ENCODE results near the gene SLC43A3.

The SLC43A3 gene

GRCh38 chr11:57392763-57393105, 34.2 kb downstream of the SLC43A3 start:
- H3K27me3 ChIP-seq, result no peaks in the 10 kb centered on the region
- no peak overlapping the region for H3K27ac ChIP-seq
- H3K9ac ChIP-seq, result no peak overlapping the region
- peaks cover 0 to 8% (median 0%) of the 10 kb centered on the region in 11 experiments; a peak in 7 of 22 replicates for H3K36me3 ChIP-seq
- 0 out of 22 replicates have a peak, but pooled peaks cover 0 to 3% (median 0%) of the 10 kb centered on the region in 11 experiments for H4K20me1 ChIP-seq
- no peak for TF ChIP-seq Cebpa-rat (IDR thresholded peaks at IDR 0.05)
- H3K4me2 ChIP-seq, result no peak overlapping the region
- H3K4me1 ChIP-seq, result peaks cover 0 to 29% (median 20%) of the 10 kb centered on the region in 10 experiments; a peak in 15 of 20 replicates
- no peak overlapping the region for H3K4me3 ChIP-seq
- H3K9me3 ChIP-seq (replicated peaks in 1 of 11), result no peaks in the 10 kb centered on the region

- Histone ChIP-seq H4K20me1 (0 out of 22 replicates have a peak, but pooled peaks cover 0 to 1% (median 0%) of the 10 kb centered on the region in 11 experiments), H3K36me3 (peaks cover 0 to 8% (median 0%) of the 10 kb centered on the region in 11 experiments; a peak in 7 of 22 replicates), H3K9ac (no peak overlapping the region), H3K9me3 (replicated peaks in 1 of 11) (no peaks in the 10 kb centered on the region), H3K27ac (no peak overlapping the region), H3K4me1 (peaks cover 0 to 24% (median 18%) of the 10 kb centered on the region in 10 experiments; a peak in 15 of 20 replicates), H3K27me3 (no peaks in the 10 kb centered on the region), H3K4me3 (no peak overlapping the region), H3K4me2 (peak overlapping the region in 4 of 11 experiments; percentile 7 to 50 (median 36); a peak in 5 of 22 replicates)
- TF ChIP-seq Cebpa-rat (IDR thresholded peaks at IDR 0.05), result no peak
Measured at GRCh38 chr11:57392066-57392762, 34.7 kb downstream of the SLC43A3 start.

GRCh38 chr11:57391539-57391938, 35.4 kb downstream of the SLC43A3 start:
- Histone ChIP-seq H3K36me3 (peaks cover 0 to 8% (median 0%) of the 10 kb centered on the region in 11 experiments; a peak in 7 of 22 replicates), H3K27ac (no peak overlapping the region), H3K4me1 (peaks cover 0 to 22% (median 16%) of the 10 kb centered on the region in 10 experiments; a peak in 14 of 20 replicates), H3K27me3 (no peaks in the 10 kb centered on the region), H3K9ac (no peak overlapping the region), H3K4me3 (no peak overlapping the region), H3K4me2 (peak overlapping the region in 5 of 11 experiments; percentile 7 to 50 (median 35); a peak in 7 of 22 replicates), H3K9me3 (replicated peaks in 1 of 11) (no peaks in the 10 kb centered on the region), H4K20me1 (no peaks in the 10 kb centered on the region)
- no peak for TF ChIP-seq Cebpa-rat (IDR thresholded peaks at IDR 0.05)

GRCh38 chr11:57391111-57391510, 35.8 kb downstream of the SLC43A3 start:
- Histone ChIP-seq H3K4me1 (peaks cover 0 to 19% (median 13%) of the 10 kb centered on the region in 10 experiments; a peak in 14 of 20 replicates), H3K36me3 (peaks cover 0 to 8% (median 0%) of the 10 kb centered on the region in 11 experiments; a peak in 7 of 22 replicates), H3K4me2 (peak overlapping the region in 4 of 11 experiments; percentile 32 to 50 (median 36); a peak in 4 of 22 replicates), H3K9me3 (replicated peaks in 1 of 11) (no peaks in the 10 kb centered on the region), H4K20me1 (no peaks in the 10 kb centered on the region), H3K27me3 (no peaks in the 10 kb centered on the region), H3K27ac (no peak overlapping the region), H3K4me3 (no peak overlapping the region), H3K9ac (no peak overlapping the region)
- TF ChIP-seq Cebpa-rat (IDR thresholded peaks at IDR 0.05), result no peak

GRCh38 chr11:57390535-57390934, 36.4 kb downstream of the SLC43A3 start, which contains the start of gene PRG2:
TSS of gene PRG2 (minus strand) at chr11:57390650. CDS start at chr11:57389944, 706 bp downstream.
- H3K27me3 ChIP-seq, result no peaks in the 10 kb centered on the region
- H4K20me1 ChIP-seq, result no peaks in the 10 kb centered on the region
- no peak within 1 kb of the TSS for H3K27ac ChIP-seq
- no peaks in the 10 kb centered on the region for H3K9me3 ChIP-seq (replicated peaks in 1 of 11)
- peaks cover 0 to 8% (median 0%) of the 10 kb centered on the region in 11 experiments; a peak in 7 of 22 replicates for H3K36me3 ChIP-seq
- H3K4me3 ChIP-seq, result no peak within 1 kb of the TSS
- H3K9ac ChIP-seq, result no peak within 1 kb of the TSS
- H3K4me2 ChIP-seq, result peak within 1 kb of the TSS in 5 of 11 experiments; percentile 12 to 50 (median 35); a peak in 7 of 22 replicates
- no peak for TF ChIP-seq Cebpa-rat (IDR thresholded peaks at IDR 0.05)
- peaks cover 0 to 19% (median 10%) of the 10 kb centered on the region in 10 experiments; a peak in 12 of 20 replicates for H3K4me1 ChIP-seq

- H3K9ac ChIP-seq, result no peak overlapping the region
- H3K27me3 ChIP-seq, result no peaks in the 10 kb centered on the region
- no peak overlapping the region for H3K4me3 ChIP-seq
- no peak for TF ChIP-seq Cebpa-rat (IDR thresholded peaks at IDR 0.05)
- H3K4me1 ChIP-seq, result peaks cover 0 to 19% (median 10%) of the 10 kb centered on the region in 10 experiments; a peak in 12 of 20 replicates
- H3K4me2 ChIP-seq, result no peak overlapping the region
- H3K36me3 ChIP-seq, result peaks cover 0 to 6% (median 0%) of the 10 kb centered on the region in 11 experiments; a peak in 5 of 22 replicates
- no peaks in the 10 kb centered on the region for H3K9me3 ChIP-seq (replicated peaks in 1 of 11)
- H3K27ac ChIP-seq, result no peak overlapping the region
- no peaks in the 10 kb centered on the region for H4K20me1 ChIP-seq
Measured at GRCh38 chr11:57387289-57388030, 39.5 kb downstream of the SLC43A3 start.

- Histone ChIP-seq H3K4me2 (no peak overlapping the region), H3K27me3 (no peaks in the 10 kb centered on the region), H3K4me1 (peaks cover 0 to 10% (median 2%) of the 10 kb centered on the region in 10 experiments; a peak in 10 of 20 replicates), H3K4me3 (no peak overlapping the region), H3K27ac (no peak overlapping the region), H4K20me1 (no peaks in the 10 kb centered on the region), H3K36me3 (no peaks in the 10 kb centered on the region; a peak in 3 of 22 replicates), H3K9me3 (replicated peaks in 1 of 11) (no peaks in the 10 kb centered on the region), H3K9ac (no peak overlapping the region)
- no peak for TF ChIP-seq Cebpa-rat (IDR thresholded peaks at IDR 0.05)
Measured at GRCh38 chr11:57386178-57386940, 40.6 kb downstream of the SLC43A3 start.

GRCh38 chr11:57380975-57381374, 45.9 kb downstream of the SLC43A3 start, which contains the start of gene PRG3:
TSS of gene PRG3 (minus strand) at chr11:57381150. CDS start at chr11:57380708, 442 bp downstream.
- Histone ChIP-seq H3K9ac (no peak within 1 kb of the TSS), H3K27ac (no peak within 1 kb of the TSS), H3K4me1 (peaks cover 0 to under 1% (median under 1%) of the 10 kb centered on the region in 10 experiments; a peak in 7 of 20 replicates), H3K36me3 (no peaks in the 10 kb centered on the region), H4K20me1 (peaks cover 0 to 3% (median 0%) of the 10 kb centered on the region in 11 experiments; a peak in 1 of 22 replicates), H3K9me3 (replicated peaks in 1 of 11) (no peaks in the 10 kb centered on the region), H3K27me3 (no peaks in the 10 kb centered on the region), H3K4me2 (no peak within 1 kb of the TSS), H3K4me3 (no peak within 1 kb of the TSS)
- TF ChIP-seq Cebpa-rat (IDR thresholded peaks at IDR 0.05), result no peak

Measured in BLaER1 treated with 17β-estradiol and CSF1 and Interleukin-3, amounts not matched to agents 10 nM and 100 nM (cell line).